ENCODE data around the gene MAGOH. TPM values are rescaled to one million over a fixed set of nuclear protein-coding genes. Genes with fewer than 3 reads are reported as not detected.

Gene MAGOH
- total and polyA plus RNA-seq, 2 of the 13 experiments (the other 11 are each of a cell fraction or from before 2014, with no cell fraction given) = 24.1 to 87.0 TPM

DNA sequence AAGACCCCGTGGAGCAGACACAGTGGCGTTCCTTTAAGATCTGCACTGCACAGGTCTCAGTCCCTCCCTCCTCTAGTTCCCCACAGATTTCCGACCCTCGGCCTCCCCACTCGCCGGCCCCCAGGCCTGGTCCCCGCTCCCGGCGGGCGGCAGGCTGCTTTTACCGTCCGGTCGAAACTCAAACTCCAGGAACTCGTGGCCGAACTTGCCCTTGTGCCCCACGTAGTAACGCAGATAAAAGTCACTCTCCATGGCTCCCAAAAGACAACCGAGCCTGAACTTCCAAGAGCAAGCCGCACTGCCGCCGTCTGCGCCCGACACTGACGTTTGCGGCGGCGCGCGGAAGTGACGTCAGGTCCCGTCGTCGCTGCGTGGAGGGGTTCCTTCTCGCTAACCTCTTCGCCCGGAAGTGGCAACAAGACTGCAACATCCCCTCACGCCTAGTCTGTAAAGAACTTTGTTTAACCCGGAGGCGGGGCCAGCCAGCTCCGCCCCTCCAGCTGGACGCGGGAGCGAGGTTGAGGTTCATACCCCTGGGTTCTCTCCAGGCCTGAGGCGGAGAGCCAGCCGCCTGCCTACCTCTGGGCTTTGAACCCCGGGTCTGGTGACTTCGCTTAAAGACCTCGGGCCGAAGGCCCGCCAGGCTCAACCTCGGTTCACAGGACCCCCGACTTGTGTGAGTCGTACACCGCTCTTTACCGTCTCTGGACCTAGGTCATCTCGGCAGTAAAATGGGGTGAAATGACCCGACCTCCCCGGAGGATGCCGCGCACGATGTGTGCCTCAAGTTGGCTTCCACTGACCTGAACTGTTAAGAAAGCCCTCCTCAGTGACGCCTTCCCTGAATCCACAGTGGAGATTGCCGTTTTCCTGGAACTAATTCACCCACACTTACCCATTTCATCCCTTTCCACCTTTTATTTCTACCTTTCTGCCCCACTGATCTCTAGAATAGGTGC is at the start of gene MAGOH (continued):
- TF ChIP-seq, protein P1, sequence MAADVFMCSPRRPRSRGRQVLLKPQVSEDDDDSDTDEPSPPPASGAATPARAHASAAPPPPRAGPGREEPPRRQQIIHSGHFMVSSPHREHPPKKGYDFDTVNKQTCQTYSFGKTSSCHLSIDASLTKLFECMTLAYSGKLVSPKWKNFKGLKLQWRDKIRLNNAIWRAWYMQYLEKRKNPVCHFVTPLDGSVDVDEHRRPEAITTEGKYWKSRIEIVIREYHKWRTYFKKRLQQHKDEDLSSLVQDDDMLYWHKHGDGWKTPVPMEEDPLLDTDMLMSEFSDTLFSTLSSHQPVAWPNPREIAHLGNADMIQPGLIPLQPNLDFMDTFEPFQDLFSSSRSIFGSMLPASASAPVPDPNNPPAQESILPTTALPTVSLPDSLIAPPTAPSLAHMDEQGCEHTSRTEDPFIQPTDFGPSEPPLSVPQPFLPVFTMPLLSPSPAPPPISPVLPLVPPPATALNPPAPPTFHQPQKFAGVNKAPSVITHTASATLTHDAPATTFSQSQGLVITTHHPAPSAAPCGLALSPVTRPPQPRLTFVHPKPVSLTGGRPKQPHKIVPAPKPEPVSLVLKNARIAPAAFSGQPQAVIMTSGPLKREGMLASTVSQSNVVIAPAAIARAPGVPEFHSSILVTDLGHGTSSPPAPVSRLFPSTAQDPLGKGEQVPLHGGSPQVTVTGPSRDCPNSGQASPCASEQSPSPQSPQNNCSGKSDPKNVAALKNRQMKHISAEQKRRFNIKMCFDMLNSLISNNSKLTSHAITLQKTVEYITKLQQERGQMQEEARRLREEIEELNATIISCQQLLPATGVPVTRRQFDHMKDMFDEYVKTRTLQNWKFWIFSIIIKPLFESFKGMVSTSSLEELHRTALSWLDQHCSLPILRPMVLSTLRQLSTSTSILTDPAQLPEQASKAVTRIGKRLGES (CRISPR knock-in tag; IDR thresholded peaks at IDR 0.05; ENCODE audit: borderline replicate concordance) = no peak
- TF ChIP-seq, protein P2, sequence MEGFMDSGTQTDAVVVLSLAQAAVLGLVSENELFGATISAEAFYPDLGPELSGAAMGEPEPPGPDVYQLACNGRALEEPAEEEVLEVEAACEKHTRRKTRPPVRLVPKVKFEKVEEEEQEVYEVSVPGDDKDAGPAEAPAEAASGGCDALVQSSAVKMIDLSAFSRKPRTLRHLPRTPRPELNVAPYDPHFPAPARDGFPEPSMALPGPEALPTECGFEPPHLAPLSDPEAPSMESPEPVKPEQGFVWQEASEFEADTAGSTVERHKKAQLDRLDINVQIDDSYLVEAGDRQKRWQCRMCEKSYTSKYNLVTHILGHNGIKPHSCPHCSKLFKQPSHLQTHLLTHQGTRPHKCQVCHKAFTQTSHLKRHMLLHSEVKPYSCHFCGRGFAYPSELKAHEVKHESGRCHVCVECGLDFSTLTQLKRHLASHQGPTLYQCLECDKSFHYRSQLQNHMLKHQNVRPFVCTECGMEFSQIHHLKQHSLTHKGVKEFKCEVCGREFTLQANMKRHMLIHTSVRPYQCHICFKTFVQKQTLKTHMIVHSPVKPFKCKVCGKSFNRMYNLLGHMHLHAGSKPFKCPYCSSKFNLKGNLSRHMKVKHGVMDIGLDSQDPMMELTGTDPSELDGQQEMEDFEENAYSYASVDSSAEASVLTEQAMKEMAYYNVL (CRISPR knock-in tag; IDR thresholded peaks at IDR 0.05; ENCODE audit: borderline replicate concordance) = peak; percentile 41; the same call in 1 of the 2 replicates
- TF ChIP-seq ZNF34 (CRISPR knock-in tag; IDR thresholded peaks at IDR 0.05; ENCODE audit: borderline replicate concordance) (peak; percentile 87; the same call in 1 of the 2 replicates), HNRNPH1 (optimal IDR thresholded peaks at IDR 0.05; ENCODE audit: low read depth, low read length) (no peak), HOXA7 (CRISPR knock-in tag; IDR thresholded peaks at IDR 0.05) (no peak), TMF1 (CRISPR knock-in tag; IDR thresholded peaks at IDR 0.05; ENCODE audit: low read depth) (no peak), PHB2 (IDR thresholded peaks at IDR 0.05; ENCODE audit: partially characterized antibody) (no peak), KDM5A (IDR thresholded peaks at IDR 0.05; ENCODE audit: borderline replicate concordance, low read length) (peak; percentile 99), MAZ (IDR thresholded peaks at IDR 0.05; ENCODE audit: borderline replicate concordance, low read depth, low read length) (peak; percentile 84), MAZ (CRISPR knock-in tag; IDR thresholded peaks at IDR 0.05; ENCODE audit: low read depth) (peak; percentile 66), ZNF12 (CRISPR knock-in tag; IDR thresholded peaks at IDR 0.05) (peak; percentile 71), ZNF883 (CRISPR knock-in tag; IDR thresholded peaks at IDR 0.05; ENCODE audit: not compliant biosample characterization) (no peak), DNMT3B (CRISPR knock-in tag; conservative IDR thresholded peaks at IDR 0.05) (no peak), GTF3A (CRISPR knock-in tag; conservative IDR thresholded peaks at IDR 0.05) (peak; percentile 64; the same call in 1 of the 2 replicates), ZMYM4 (CRISPR knock-in tag; IDR thresholded peaks at IDR 0.05) (peak; percentile 96), SALL2 (CRISPR knock-in tag; IDR thresholded peaks at IDR 0.05) (peak; percentile 88; the same call in 1 of the 2 replicates), ZNF709 (CRISPR knock-in tag; IDR thresholded peaks at IDR 0.05) (peak; percentile 84; the same call in 1 of the 2 replicates)
- TF ChIP-seq, protein P3, sequence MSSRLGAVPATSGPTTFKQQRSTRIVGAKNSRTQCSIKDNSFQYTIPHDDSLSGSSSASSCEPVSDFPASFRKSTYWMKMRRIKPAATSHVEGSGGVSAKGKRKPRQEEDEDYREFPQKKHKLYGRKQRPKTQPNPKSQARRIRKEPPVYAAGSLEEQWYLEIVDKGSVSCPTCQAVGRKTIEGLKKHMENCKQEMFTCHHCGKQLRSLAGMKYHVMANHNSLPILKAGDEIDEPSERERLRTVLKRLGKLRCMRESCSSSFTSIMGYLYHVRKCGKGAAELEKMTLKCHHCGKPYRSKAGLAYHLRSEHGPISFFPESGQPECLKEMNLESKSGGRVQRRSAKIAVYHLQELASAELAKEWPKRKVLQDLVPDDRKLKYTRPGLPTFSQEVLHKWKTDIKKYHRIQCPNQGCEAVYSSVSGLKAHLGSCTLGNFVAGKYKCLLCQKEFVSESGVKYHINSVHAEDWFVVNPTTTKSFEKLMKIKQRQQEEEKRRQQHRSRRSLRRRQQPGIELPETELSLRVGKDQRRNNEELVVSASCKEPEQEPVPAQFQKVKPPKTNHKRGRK (CRISPR knock-in tag; IDR thresholded peaks at IDR 0.05) = no peak
- TF ChIP-seq, protein P4, sequence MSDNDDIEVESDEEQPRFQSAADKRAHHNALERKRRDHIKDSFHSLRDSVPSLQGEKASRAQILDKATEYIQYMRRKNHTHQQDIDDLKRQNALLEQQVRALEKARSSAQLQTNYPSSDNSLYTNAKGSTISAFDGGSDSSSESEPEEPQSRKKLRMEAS (IDR thresholded peaks at IDR 0.05) = peak; percentile 88
- TF ChIP-seq, protein P5, sequence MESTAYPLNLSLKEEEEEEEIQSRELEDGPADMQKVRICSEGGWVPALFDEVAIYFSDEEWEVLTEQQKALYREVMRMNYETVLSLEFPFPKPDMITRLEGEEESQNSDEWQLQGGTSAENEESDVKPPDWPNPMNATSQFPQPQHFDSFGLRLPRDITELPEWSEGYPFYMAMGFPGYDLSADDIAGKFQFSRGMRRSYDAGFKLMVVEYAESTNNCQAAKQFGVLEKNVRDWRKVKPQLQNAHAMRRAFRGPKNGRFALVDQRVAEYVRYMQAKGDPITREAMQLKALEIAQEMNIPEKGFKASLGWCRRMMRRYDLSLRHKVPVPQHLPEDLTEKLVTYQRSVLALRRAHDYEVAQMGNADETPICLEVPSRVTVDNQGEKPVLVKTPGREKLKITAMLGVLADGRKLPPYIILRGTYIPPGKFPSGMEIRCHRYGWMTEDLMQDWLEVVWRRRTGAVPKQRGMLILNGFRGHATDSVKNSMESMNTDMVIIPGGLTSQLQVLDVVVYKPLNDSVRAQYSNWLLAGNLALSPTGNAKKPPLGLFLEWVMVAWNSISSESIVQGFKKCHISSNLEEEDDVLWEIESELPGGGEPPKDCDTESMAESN (CRISPR knock-in tag; conservative IDR thresholded peaks at IDR 0.05) = peak; percentile 95

Measured in HepG2 (cell line).